HCT116 (cell line): ENCODE measurements around the gene CHKA. TPM values are rescaled to one million over a fixed set of nuclear protein-coding genes. Genes with fewer than 3 reads are reported as not detected.

Experiments
- ATAC-seq: fragments of 200-7000 bp; cut with Tn5 transposase; 2 replicates; pipeline ENCODE4 v1.9.1; 2020; ENCODE audit warnings: mild to moderate bottlenecking, moderate library complexity
- BruUV-seq: library from RNA; stranded (reverse); fragments of 400-500 nt; replicated peaks from 2 replicates; lab custom pipeline; 2021; lab: Mats Ljungman, UMichigan
- CTCF ChIA-PET: fragments of 300-600 bp; sonication (Branson Sonifier 250); formaldehyde crosslinking; loops from one replicate; lab custom pipeline; 2021; ENCODE audit warnings: antibody characterized with exemption; lab: Charles Lee
- POLR2A ChIA-PET: fragments of 300-600, 350-600 bp; sonication (Branson Sonifier 250); formaldehyde crosslinking; loops from one replicate; lab custom pipeline; 2021; ENCODE audit warnings: antibody characterized with exemption; lab: Charles Lee
- RAD21 ChIA-PET, 2 experiments: fragments of 300-600 bp; sonication (Branson Sonifier 250); formaldehyde crosslinking; loops; one replicate each; lab custom pipeline; 2023; ENCODE audit warnings: low total read pairs in 2 of 2; ENCODE audit not compliant: uncharacterized antibody in 2 of 2, unreplicated experiment in 2 of 2, low non-redundant PET in 1 of 2; lab: Charles Lee
- DNase-seq: peaks from one replicate; pipeline ENCODE4 v3.0.0-alpha.2; 2010; ENCODE audit warnings: low read depth, low spot score
- H2AFZ ChIP-seq: fragments of 200-600 bp; shearing (Covaris generic), sonication (generic); 2 replicates; pipeline ENCODE4 v1.6.1; 2017; ENCODE audit warnings: low read depth, mixed run types, mixed read lengths, antibody characterized with exemption, low read length; ENCODE audit not compliant: poor library complexity, severe bottlenecking
- H3K27ac ChIP-seq: 2 replicates; pipeline ENCODE4 v1.5.1; 2012; ENCODE audit warnings: low read depth, low read length
- H3K27me3 ChIP-seq: fragments of 200-600 bp; sonication (generic); 2 replicates; pipeline ENCODE4 v1.6.1; 2016; ENCODE audit warnings: mixed run types, low read length, mixed read lengths; ENCODE audit not compliant: insufficient read depth
- H3K36me3 ChIP-seq, 2 experiments: fragments of 200-500 bp in 1 of 2; fragments of 200-600 bp in 1 of 2; sonication (Bioruptor generic) in 1 of 2; sonication (generic) in 1 of 2; 2 replicates each; pipeline versions ENCODE4 v1.5.1 to v1.6.1; 2014 to 2016; ENCODE audit warnings: low read length in 2 of 2, inconsistent platforms in 1 of 2, mixed read lengths in 1 of 2, mixed run types in 1 of 2; ENCODE audit not compliant: insufficient read depth in 2 of 2, control insufficient read depth in 1 of 2
- H3K4me1 ChIP-seq, 2 experiments: fragments of 200-600 bp in 1 of 2; sonication (generic) in 1 of 2; 2 replicates each; pipeline versions ENCODE4 v1.5.1 to v1.6.1; 2012 to 2017; ENCODE audit warnings: low read length in 2 of 2, inconsistent platforms in 1 of 2, mild to moderate bottlenecking in 1 of 2, mixed read lengths in 1 of 2, mixed run types in 1 of 2, moderate library complexity in 1 of 2; ENCODE audit not compliant: insufficient read depth in 2 of 2, control insufficient read depth in 1 of 2
- H3K4me2 ChIP-seq: fragments of 200-600 bp; sonication (generic); 2 replicates; pipeline ENCODE4 v1.6.1; 2017; ENCODE audit warnings: mixed run types, low read length, mixed read lengths
- H3K4me3 ChIP-seq, 2 experiments: fragments of 200-600 bp in 1 of 2; sonication (generic) in 1 of 2; replicated peaks in 1 of 2; 2 replicates each; pipeline ENCODE4 v1.5.1; 2011 to 2016; ENCODE audit warnings: low read length in 2 of 2, control low read depth in 1 of 2, low read depth in 1 of 2, mild to moderate bottlenecking in 1 of 2, mixed read lengths in 1 of 2, mixed run types in 1 of 2
- H3K79me2 ChIP-seq: fragments of 200-600 bp; sonication (generic); 2 replicates; pipeline ENCODE4 v1.6.1; 2017; ENCODE audit warnings: mild to moderate bottlenecking, mixed run types, low read length, moderate library complexity, mixed read lengths; ENCODE audit not compliant: insufficient read depth
- H3K9ac ChIP-seq: fragments of 200-600 bp; sonication (generic); 2 replicates; pipeline ENCODE4 v1.6.1; 2016; ENCODE audit warnings: low read length, mixed read lengths
- H3K9me2 ChIP-seq: fragments of 200-600 bp; sonication (generic), shearing (Covaris generic); 2 replicates; pipeline ENCODE4 v1.6.1; 2017; ENCODE audit warnings: mixed run types, mild to moderate bottlenecking, moderate library complexity; ENCODE audit not compliant: insufficient read depth
- H3K9me3 ChIP-seq, 2 experiments: fragments of 200-500 bp in 1 of 2; fragments of 200-600 bp in 1 of 2; sonication (Bioruptor generic) in 1 of 2; sonication (generic) in 1 of 2; 2 replicates each; pipeline ENCODE4 v1.6.1; 2014 to 2017; ENCODE audit warnings: low read length in 2 of 2, mixed read lengths in 2 of 2, inconsistent platforms in 1 of 2, low read depth in 1 of 2, mild to moderate bottlenecking in 1 of 2, mixed run types in 1 of 2, moderate library complexity in 1 of 2; ENCODE audit not compliant: control insufficient read depth in 1 of 2, insufficient read depth in 1 of 2
- H4K20me1 ChIP-seq: fragments of 200-600 bp; sonication (generic), shearing (Covaris generic); 2 replicates; pipeline ENCODE4 v1.6.1; 2017; ENCODE audit warnings: mixed run types, mild to moderate bottlenecking, moderate library complexity; ENCODE audit not compliant: insufficient read depth
- ATF3 ChIP-seq: IDR thresholded peaks from 2 replicates; pipeline ENCODE4 v1.6.1; 2012
- CBX3 ChIP-seq: IDR thresholded peaks from 2 replicates; pipeline ENCODE4 v1.6.1; 2012; ENCODE audit warnings: low read depth
- CEBPB ChIP-seq: IDR thresholded peaks from 2 replicates; pipeline ENCODE4 v1.6.1; 2012; ENCODE audit warnings: low read depth
- EGR1 ChIP-seq: IDR thresholded peaks from 2 replicates; pipeline ENCODE4 v1.6.1; 2012; ENCODE audit warnings: low read depth
- ELF1 ChIP-seq: IDR thresholded peaks from 2 replicates; pipeline ENCODE4 v1.6.1; 2012; ENCODE audit warnings: low read depth, borderline replicate concordance
- EZH2phosphoT487 ChIP-seq: fragments of 200-600 bp; IDR thresholded peaks from 2 replicates; pipeline ENCODE4 v1.6.1; 2018; ENCODE audit warnings: antibody characterized with exemption, borderline replicate concordance
- FOSL1 ChIP-seq: IDR thresholded peaks from 2 replicates; pipeline ENCODE4 v1.6.1; 2012; ENCODE audit warnings: low read depth
- POLR2AphosphoS5 ChIP-seq: IDR thresholded peaks from 2 replicates; pipeline ENCODE4 v1.6.1; 2011; ENCODE audit warnings: mild to moderate bottlenecking, low read depth, low read length, moderate library complexity
- RAD21 ChIP-seq: IDR thresholded peaks from 2 replicates; pipeline ENCODE4 v1.6.1; 2012; ENCODE audit warnings: low read depth, mild to moderate bottlenecking
- REST ChIP-seq: IDR thresholded peaks from 2 replicates; pipeline ENCODE4 v1.6.1; 2012; ENCODE audit warnings: low read depth
- SP1 ChIP-seq: IDR thresholded peaks from 2 replicates; pipeline ENCODE4 v1.6.1; 2012; ENCODE audit warnings: low read depth
- TCF7L2 ChIP-seq: IDR thresholded peaks from 2 replicates; pipeline ENCODE4 v1.7.0; 2011; ENCODE audit warnings: borderline replicate concordance, inconsistent platforms; ENCODE audit not compliant: insufficient read depth, insufficient read length; ENCODE audit errors: extremely low read depth
- YY1 ChIP-seq: IDR thresholded peaks from 2 replicates; pipeline ENCODE4 v1.6.1; 2011; ENCODE audit warnings: low read length, low read depth, moderate library complexity, mild to moderate bottlenecking; ENCODE audit not compliant: insufficient replicate concordance; ENCODE audit errors: extremely low read depth
- intact Hi-C: fragments of 100-400 bp; cut with micrococcal nuclease; formaldehyde crosslinking; loops from 2 replicates; pipeline ENCODE4 v1.10.0; 2022
- total RNA-seq: library from RNA; stranded (reverse); gene quantifications from one replicate; pipeline ENCODE4 v1.2.1, GENCODE V29; 2021; ENCODE audit not compliant: unreplicated experiment
- TF ChIP-seq, protein P1 (sequence below), 3 experiments: fragments of 200-600 bp in 1 of 3; sonication (generic) in 1 of 3; IDR thresholded peaks in 2 of 3; conservative IDR thresholded peaks in 1 of 3; 2 replicates each; pipeline ENCODE4 v1.5.1; 2012 to 2017; ENCODE audit warnings: low read depth in 2 of 3, low read length in 2 of 3, antibody characterized with exemption in 1 of 3, borderline replicate concordance in 1 of 3, control low read depth in 1 of 3, mild to moderate bottlenecking in 1 of 3, mixed read lengths in 1 of 3, mixed run types in 1 of 3, moderate library complexity in 1 of 3; ENCODE audit not compliant: insufficient read depth in 1 of 3
- TF ChIP-seq, protein P2 (sequence below): IDR thresholded peaks from 2 replicates; pipeline ENCODE4 v1.6.1; 2011; ENCODE audit warnings: mild to moderate bottlenecking, low read length, moderate library complexity; ENCODE audit not compliant: insufficient replicate concordance; ENCODE audit errors: extremely low read depth
- TF ChIP-seq, protein P3 (sequence below): IDR thresholded peaks from 2 replicates; pipeline ENCODE4 v1.6.1; 2012

CHKA gene
- total RNA-seq, 1 experiment from 2014 or later: 33.1 TPM

DNA sequence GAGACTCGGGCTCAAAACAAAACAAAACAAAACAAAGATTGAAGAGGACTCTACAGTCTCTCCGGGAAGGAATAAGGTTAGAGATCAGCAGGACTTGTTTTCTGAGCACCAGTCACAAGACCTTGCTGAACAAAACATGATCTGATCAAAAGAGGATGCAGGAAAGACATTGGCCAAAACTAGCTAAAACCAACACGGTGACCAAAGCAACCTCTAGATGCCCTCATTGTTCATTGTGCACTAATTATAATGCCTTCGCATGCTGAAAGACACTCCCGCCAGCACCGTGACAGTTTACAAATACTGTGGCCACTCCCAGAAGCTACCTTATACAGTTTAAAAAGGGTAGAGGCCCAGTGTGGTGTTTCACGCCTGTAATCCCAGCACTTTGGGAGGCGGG, 15.7 kb upstream of the CHKA start (continued):
- TF ChIP-seq CBX3: no peak

DNA sequence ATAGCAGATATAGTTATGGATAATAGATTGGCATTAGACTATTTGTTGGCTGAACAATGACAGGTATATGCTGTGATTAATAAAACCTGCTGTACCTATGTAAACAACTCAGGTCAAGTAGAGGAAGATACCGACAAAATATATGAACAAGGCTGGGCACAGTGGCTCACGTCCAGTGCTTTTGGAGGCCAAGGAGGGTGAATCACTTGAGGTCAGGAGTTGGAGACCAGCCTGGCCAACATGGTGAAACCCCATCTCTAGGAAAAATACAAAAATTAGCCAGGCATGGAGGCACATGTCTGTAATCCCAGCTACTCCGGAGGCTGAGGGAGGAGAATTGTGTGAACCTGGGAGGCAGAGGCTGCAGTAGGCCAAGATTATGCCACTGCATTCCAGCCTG, 14.0 kb upstream of the CHKA start:
- intact Hi-C loops: no loop called here
- CTCF ChIA-PET: no interaction called here
- no TSS peak for BruUV-seq
- no peaks in the 10 kb centered on the region for H3K9me2 ChIP-seq
- TF ChIP-seq, protein P1, sequence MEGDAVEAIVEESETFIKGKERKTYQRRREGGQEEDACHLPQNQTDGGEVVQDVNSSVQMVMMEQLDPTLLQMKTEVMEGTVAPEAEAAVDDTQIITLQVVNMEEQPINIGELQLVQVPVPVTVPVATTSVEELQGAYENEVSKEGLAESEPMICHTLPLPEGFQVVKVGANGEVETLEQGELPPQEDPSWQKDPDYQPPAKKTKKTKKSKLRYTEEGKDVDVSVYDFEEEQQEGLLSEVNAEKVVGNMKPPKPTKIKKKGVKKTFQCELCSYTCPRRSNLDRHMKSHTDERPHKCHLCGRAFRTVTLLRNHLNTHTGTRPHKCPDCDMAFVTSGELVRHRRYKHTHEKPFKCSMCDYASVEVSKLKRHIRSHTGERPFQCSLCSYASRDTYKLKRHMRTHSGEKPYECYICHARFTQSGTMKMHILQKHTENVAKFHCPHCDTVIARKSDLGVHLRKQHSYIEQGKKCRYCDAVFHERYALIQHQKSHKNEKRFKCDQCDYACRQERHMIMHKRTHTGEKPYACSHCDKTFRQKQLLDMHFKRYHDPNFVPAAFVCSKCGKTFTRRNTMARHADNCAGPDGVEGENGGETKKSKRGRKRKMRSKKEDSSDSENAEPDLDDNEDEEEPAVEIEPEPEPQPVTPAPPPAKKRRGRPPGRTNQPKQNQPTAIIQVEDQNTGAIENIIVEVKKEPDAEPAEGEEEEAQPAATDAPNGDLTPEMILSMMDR (IDR thresholded peaks at IDR 0.05 in 2 of 3, conservative IDR thresholded peaks at IDR 0.05 in 1 of 3; ENCODE audit: borderline replicate concordance in 1 of 3, insufficient read depth in 1 of 3, low read depth in 2 of 3, low read length in 2 of 3): no peak
- TF ChIP-seq ELF1 (no peak), SP1 (no peak), FOSL1 (no peak), POLR2AphosphoS5 (no peak), EZH2phosphoT487 (no peak), EGR1 (no peak), YY1 (no peak), CEBPB (no peak), RAD21 (no peak), REST (no peak), ATF3 (no peak), CBX3 (no peak), TCF7L2 (no peak)
- TF ChIP-seq, protein P2, sequence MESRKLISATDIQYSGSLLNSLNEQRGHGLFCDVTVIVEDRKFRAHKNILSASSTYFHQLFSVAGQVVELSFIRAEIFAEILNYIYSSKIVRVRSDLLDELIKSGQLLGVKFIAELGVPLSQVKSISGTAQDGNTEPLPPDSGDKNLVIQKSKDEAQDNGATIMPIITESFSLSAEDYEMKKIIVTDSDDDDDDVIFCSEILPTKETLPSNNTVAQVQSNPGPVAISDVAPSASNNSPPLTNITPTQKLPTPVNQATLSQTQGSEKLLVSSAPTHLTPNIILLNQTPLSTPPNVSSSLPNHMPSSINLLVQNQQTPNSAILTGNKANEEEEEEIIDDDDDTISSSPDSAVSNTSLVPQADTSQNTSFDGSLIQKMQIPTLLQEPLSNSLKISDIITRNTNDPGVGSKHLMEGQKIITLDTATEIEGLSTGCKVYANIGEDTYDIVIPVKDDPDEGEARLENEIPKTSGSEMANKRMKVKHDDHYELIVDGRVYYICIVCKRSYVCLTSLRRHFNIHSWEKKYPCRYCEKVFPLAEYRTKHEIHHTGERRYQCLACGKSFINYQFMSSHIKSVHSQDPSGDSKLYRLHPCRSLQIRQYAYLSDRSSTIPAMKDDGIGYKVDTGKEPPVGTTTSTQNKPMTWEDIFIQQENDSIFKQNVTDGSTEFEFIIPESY: no peak
- TF ChIP-seq, protein P3, sequence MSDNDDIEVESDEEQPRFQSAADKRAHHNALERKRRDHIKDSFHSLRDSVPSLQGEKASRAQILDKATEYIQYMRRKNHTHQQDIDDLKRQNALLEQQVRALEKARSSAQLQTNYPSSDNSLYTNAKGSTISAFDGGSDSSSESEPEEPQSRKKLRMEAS: no peak
- TF ChIP-seq, all 23 proteins: peak for 0
- H3K4me1 ChIP-seq: peaks cover 3 to 4% of the 10 kb centered on the region in 2 experiments; a peak in 3 of 4 replicates
- no peaks in the 10 kb centered on the region for H3K36me3 ChIP-seq
- H3K9ac ChIP-seq: no peak overlapping the region
- H3K4me2 ChIP-seq: no peak overlapping the region
- no peak for DNase-seq
- H3K27me3 ChIP-seq: no peaks in the 10 kb centered on the region
- ATAC-seq: no peak
- POLR2A ChIA-PET: no interaction called here
- H3K9me3 ChIP-seq: peaks cover 0 to 11% of the 10 kb centered on the region in 2 experiments; a peak in 1 of 4 replicates
- H3K4me3 ChIP-seq: no peak overlapping the region
- H4K20me1 ChIP-seq: no peaks in the 10 kb centered on the region
- H3K27ac ChIP-seq: no peak overlapping the region
- no peaks in the 10 kb centered on the region for H3K79me2 ChIP-seq
- H2AFZ ChIP-seq: no peak overlapping the region
- RAD21 ChIA-PET: no interaction called here
